NCI-H2081 treated with DMSO at 0.1 percent for 48 hours (cell line): ENCODE measurements around the gene RPP14.

Experiments
- DNase-seq: peaks from one replicate; lab custom pipeline; 2025; lab: John Stamatoyannopoulos, UW

The RPP14 gene

GRCh38 chr3:58291671-58292338, 14.2 kb upstream of the RPP14 start:
- no peak for DNase-seq

- no peak for DNase-seq
Measured at GRCh38 chr3:58292866-58293265, 13.2 kb upstream of the RPP14 start.

GRCh38 chr3:58293516-58293915, 12.5 kb upstream of the RPP14 start:
- no peak for DNase-seq

- DNase-seq, result no peak
Measured at GRCh38 chr3:58296269-58296668, 9.8 kb upstream of the RPP14 start.

- DNase-seq, result no peak
Measured at GRCh38 chr3:58296843-58297242, 9.2 kb upstream of the RPP14 start.

GRCh38 chr3:58298190-58298589, 7.9 kb upstream of the RPP14 start:
- DNase-seq, result no peak

- DNase-seq, result no peak
Measured at GRCh38 chr3:58299075-58299474, 7.0 kb upstream of the RPP14 start.

GRCh38 chr3:58299839-58300516, 6.1 kb upstream of the RPP14 start:
- DNase-seq, result no peak

- no peak for DNase-seq
Measured at GRCh38 chr3:58307639-58308215, 1.7 kb downstream of the RPP14 start.

GRCh38 chr3:58308728-58309127, 2.7 kb downstream of the RPP14 start:
- no peak for DNase-seq

GRCh38 chr3:58317811-58318210, 11.8 kb downstream of the RPP14 start:
- DNase-seq, result no peak

GRCh38 chr3:58321791-58322190, 15.7 kb downstream of the RPP14 start:
- no peak for DNase-seq

GRCh38 chr3:58322793-58323192, 16.7 kb downstream of the RPP14 start:
- DNase-seq, result no peak

- DNase-seq, result no peak
Measured at GRCh38 chr3:58323529-58324390, 17.7 kb downstream of the RPP14 start.

- DNase-seq, result no peak
Measured at GRCh38 chr3:58324391-58325390, 18.6 kb downstream of the RPP14 start.

GRCh38 chr3:58325525-58325992, 19.5 kb downstream of the RPP14 start:
- no peak for DNase-seq

- DNase-seq, result no peak
Measured at GRCh38 chr3:58326267-58326900, 20.3 kb downstream of the RPP14 start.

GRCh38 chr3:58329150-58329921, 23.3 kb downstream of the RPP14 start:
- no peak for DNase-seq

GRCh38 chr3:58329922-58330413, 23.9 kb downstream of the RPP14 start:
- DNase-seq, result no peak
